GM23338 (cell line): ENCODE measurements around the gene VANGL1. TPM values are rescaled to one million over a fixed set of nuclear protein-coding genes. Genes with fewer than 3 reads are reported as not detected.

Experiments used
- ATAC-seq: fragments of 200-7000 bp; cut with Tn5 transposase; 3 replicates; pipeline ENCODE4 v1.9.1; 2020
- DNase-seq: peaks from one replicate; pipeline ENCODE4 v3.0.0-alpha.2; 2015; ENCODE audit warnings: low spot score
- H2AFZ ChIP-seq: fragments of 200-600 bp; sonication (generic); 2 replicates; pipeline ENCODE4 v1.8.0; 2016; ENCODE audit warnings: antibody characterized with exemption, mild to moderate bottlenecking, moderate library complexity
- H3F3A ChIP-seq: fragments of 200-600 bp; sonication (generic); replicated peaks from 2 replicates; pipeline ENCODE4 v1.8.0; 2017; ENCODE audit warnings: antibody characterized with exemption, mixed run types, low read depth
- H3K27ac ChIP-seq: fragments of 200-600 bp; sonication (generic); 2 replicates; pipeline ENCODE4 v1.6.1; 2016; ENCODE audit warnings: low read depth
- H3K27me3 ChIP-seq: fragments of 200-600 bp; sonication (generic); 2 replicates; pipeline ENCODE4 v1.8.0; 2016; ENCODE audit warnings: mild to moderate bottlenecking, mixed run types, moderate library complexity; ENCODE audit not compliant: insufficient read depth
- H3K36me3 ChIP-seq: fragments of 200-600 bp; sonication (generic); 2 replicates; pipeline ENCODE4 v1.8.0; 2016; ENCODE audit warnings: mild to moderate bottlenecking; ENCODE audit not compliant: insufficient read depth
- H3K4me1 ChIP-seq: fragments of 200-600 bp; sonication (generic); 2 replicates; pipeline ENCODE4 v1.8.0; 2016; ENCODE audit warnings: mild to moderate bottlenecking, moderate library complexity; ENCODE audit not compliant: insufficient read depth
- H3K4me2 ChIP-seq: fragments of 200-600 bp; sonication (generic); 2 replicates; pipeline ENCODE4 v1.7.1; 2017; ENCODE audit warnings: mixed run types
- H3K4me3 ChIP-seq: fragments of 200-600 bp; sonication (generic); 2 replicates; pipeline ENCODE4 v1.6.1; 2016; ENCODE audit warnings: mixed run types
- H3K79me2 ChIP-seq: fragments of 200-600 bp; sonication (generic); replicated peaks from 2 replicates; pipeline ENCODE4 v1.8.0; 2017; ENCODE audit warnings: mild to moderate bottlenecking; ENCODE audit not compliant: insufficient read depth
- H3K9me2 ChIP-seq: fragments of 200-600 bp; sonication (generic); 2 replicates; pipeline ENCODE4 v1.8.0; 2017; ENCODE audit not compliant: insufficient read depth
- H4K20me1 ChIP-seq: fragments of 200-600 bp; sonication (generic); replicated peaks from 2 replicates; pipeline ENCODE4 v1.8.0; 2017; ENCODE audit warnings: mild to moderate bottlenecking; ENCODE audit not compliant: insufficient read depth
- H3K27ac Mint-ChIP-seq: 2 replicates; pipeline ENCODE4 v1.8.0; 2020; ENCODE audit warnings: inconsistent platforms, mild to moderate bottlenecking, moderate library complexity, mixed read lengths
- H3K27me3 Mint-ChIP-seq: 3 replicates; pipeline ENCODE4 v1.8.0; 2022; ENCODE audit warnings: low read depth, mild to moderate bottlenecking, moderate library complexity, mixed read lengths, inconsistent platforms; ENCODE audit not compliant: insufficient read depth, poor library complexity
- H3K36me3 Mint-ChIP-seq: 3 replicates; pipeline ENCODE4 v1.8.0; 2021; ENCODE audit warnings: low read depth, mild to moderate bottlenecking, inconsistent platforms, moderate library complexity, mixed read lengths
- H3K4me1 Mint-ChIP-seq: 3 replicates; pipeline ENCODE4 v1.8.0; 2020; ENCODE audit warnings: mild to moderate bottlenecking, inconsistent platforms, mixed read lengths
- H3K4me3 Mint-ChIP-seq: 3 replicates; pipeline ENCODE4 v1.8.0; 2021; ENCODE audit warnings: moderate library complexity, mild to moderate bottlenecking, inconsistent platforms, mixed read lengths
- H3K9me3 Mint-ChIP-seq: 3 replicates; pipeline ENCODE4 v1.8.0; 2020; ENCODE audit warnings: moderate library complexity, mild to moderate bottlenecking, inconsistent platforms, mixed read lengths
- CREB1 ChIP-seq: fragments of 250-450 bp; sonication (Bioruptor Pico); IDR thresholded peaks from 2 replicates; pipeline ENCODE4 v1.5.0; 2020; ENCODE audit warnings: low read depth, mild to moderate bottlenecking, moderate library complexity
- CTCF ChIP-seq, 2 experiments: fragments of 200-600 bp in 1 of 2; sonication (generic) in 1 of 2; conservative IDR thresholded peaks; 2 replicates each; pipeline versions ENCODE4 v1.5.1 to v1.6.1; 2016 to 2017; ENCODE audit warnings: antibody characterized with exemption in 2 of 2, low read depth in 2 of 2, mild to moderate bottlenecking in 2 of 2, moderate library complexity in 1 of 2
- EZH2phosphoT487 ChIP-seq: fragments of 200-600 bp; sonication (generic); IDR thresholded peaks from one replicate; pipeline ENCODE4 v1.8.1; 2018; ENCODE audit warnings: antibody characterized with exemption; ENCODE audit not compliant: unreplicated experiment
- JUNB ChIP-seq: IDR thresholded peaks from one replicate; pipeline ENCODE4 v1.6.1; 2016; ENCODE audit warnings: antibody characterized with exemption; ENCODE audit not compliant: unreplicated experiment
- NANOG ChIP-seq: IDR thresholded peaks from 2 replicates; pipeline ENCODE4 v1.6.1; 2016; ENCODE audit warnings: antibody characterized with exemption, borderline replicate concordance
- POLR2AphosphoS5 ChIP-seq: IDR thresholded peaks from 2 replicates; pipeline ENCODE4 v1.6.1; 2016; ENCODE audit warnings: antibody characterized with exemption, low read depth
- STAT1 ChIP-seq: IDR thresholded peaks from one replicate; pipeline ENCODE4 v1.6.1; 2016; ENCODE audit warnings: antibody characterized with exemption; ENCODE audit not compliant: unreplicated experiment
- ZNF114 ChIP-seq: fragments of 250-450 bp; sonication (Bioruptor Pico); IDR thresholded peaks from 2 replicates; pipeline ENCODE4 v1.5.0; 2020; ENCODE audit warnings: mild to moderate bottlenecking, moderate library complexity
- ZNF331 ChIP-seq: fragments of 250-450 bp; sonication (Bioruptor Pico); IDR thresholded peaks from 2 replicates; pipeline ENCODE4 v1.5.0; 2020; ENCODE audit warnings: low read depth, mild to moderate bottlenecking, moderate library complexity
- polyA plus RNA-seq: library from polyadenylated mRNA; unstranded; fragments of >200 nt; fragmentation: Nextera tagmentation; extraction: Ambion mirVana; gene quantifications from 2 replicates; pipeline ENCODE4 v1.2.1, GENCODE V29; 2016
- total RNA-seq: library from RNA; depleted of rRNA; stranded (reverse); fragments of >200 nt; shearing (Covaris generic); gene quantifications from 2 replicates; pipeline ENCODE4 v1.2.3, GENCODE V29; 2014
- TF ChIP-seq, protein P1 (sequence below): fragments of 250-450 bp; sonication (Bioruptor Pico); IDR thresholded peaks from 2 replicates; pipeline ENCODE4 v1.5.0; 2020; ENCODE audit warnings: mild to moderate bottlenecking, moderate library complexity
- TF ChIP-seq, protein P2 (sequence below): IDR thresholded peaks from 2 replicates; pipeline ENCODE4 v1.6.1; 2016; ENCODE audit warnings: antibody characterized with exemption

VANGL1 gene
- total and polyA plus RNA-seq, 2 experiments from 2014 or later = 4.4 to 14.4 TPM

GRCh38 chr1:115650961-115651360 is 9.2 kb downstream of the VANGL1 start (continued):
- no peak for TF ChIP-seq ZNF331
- TF ChIP-seq, protein P1, sequence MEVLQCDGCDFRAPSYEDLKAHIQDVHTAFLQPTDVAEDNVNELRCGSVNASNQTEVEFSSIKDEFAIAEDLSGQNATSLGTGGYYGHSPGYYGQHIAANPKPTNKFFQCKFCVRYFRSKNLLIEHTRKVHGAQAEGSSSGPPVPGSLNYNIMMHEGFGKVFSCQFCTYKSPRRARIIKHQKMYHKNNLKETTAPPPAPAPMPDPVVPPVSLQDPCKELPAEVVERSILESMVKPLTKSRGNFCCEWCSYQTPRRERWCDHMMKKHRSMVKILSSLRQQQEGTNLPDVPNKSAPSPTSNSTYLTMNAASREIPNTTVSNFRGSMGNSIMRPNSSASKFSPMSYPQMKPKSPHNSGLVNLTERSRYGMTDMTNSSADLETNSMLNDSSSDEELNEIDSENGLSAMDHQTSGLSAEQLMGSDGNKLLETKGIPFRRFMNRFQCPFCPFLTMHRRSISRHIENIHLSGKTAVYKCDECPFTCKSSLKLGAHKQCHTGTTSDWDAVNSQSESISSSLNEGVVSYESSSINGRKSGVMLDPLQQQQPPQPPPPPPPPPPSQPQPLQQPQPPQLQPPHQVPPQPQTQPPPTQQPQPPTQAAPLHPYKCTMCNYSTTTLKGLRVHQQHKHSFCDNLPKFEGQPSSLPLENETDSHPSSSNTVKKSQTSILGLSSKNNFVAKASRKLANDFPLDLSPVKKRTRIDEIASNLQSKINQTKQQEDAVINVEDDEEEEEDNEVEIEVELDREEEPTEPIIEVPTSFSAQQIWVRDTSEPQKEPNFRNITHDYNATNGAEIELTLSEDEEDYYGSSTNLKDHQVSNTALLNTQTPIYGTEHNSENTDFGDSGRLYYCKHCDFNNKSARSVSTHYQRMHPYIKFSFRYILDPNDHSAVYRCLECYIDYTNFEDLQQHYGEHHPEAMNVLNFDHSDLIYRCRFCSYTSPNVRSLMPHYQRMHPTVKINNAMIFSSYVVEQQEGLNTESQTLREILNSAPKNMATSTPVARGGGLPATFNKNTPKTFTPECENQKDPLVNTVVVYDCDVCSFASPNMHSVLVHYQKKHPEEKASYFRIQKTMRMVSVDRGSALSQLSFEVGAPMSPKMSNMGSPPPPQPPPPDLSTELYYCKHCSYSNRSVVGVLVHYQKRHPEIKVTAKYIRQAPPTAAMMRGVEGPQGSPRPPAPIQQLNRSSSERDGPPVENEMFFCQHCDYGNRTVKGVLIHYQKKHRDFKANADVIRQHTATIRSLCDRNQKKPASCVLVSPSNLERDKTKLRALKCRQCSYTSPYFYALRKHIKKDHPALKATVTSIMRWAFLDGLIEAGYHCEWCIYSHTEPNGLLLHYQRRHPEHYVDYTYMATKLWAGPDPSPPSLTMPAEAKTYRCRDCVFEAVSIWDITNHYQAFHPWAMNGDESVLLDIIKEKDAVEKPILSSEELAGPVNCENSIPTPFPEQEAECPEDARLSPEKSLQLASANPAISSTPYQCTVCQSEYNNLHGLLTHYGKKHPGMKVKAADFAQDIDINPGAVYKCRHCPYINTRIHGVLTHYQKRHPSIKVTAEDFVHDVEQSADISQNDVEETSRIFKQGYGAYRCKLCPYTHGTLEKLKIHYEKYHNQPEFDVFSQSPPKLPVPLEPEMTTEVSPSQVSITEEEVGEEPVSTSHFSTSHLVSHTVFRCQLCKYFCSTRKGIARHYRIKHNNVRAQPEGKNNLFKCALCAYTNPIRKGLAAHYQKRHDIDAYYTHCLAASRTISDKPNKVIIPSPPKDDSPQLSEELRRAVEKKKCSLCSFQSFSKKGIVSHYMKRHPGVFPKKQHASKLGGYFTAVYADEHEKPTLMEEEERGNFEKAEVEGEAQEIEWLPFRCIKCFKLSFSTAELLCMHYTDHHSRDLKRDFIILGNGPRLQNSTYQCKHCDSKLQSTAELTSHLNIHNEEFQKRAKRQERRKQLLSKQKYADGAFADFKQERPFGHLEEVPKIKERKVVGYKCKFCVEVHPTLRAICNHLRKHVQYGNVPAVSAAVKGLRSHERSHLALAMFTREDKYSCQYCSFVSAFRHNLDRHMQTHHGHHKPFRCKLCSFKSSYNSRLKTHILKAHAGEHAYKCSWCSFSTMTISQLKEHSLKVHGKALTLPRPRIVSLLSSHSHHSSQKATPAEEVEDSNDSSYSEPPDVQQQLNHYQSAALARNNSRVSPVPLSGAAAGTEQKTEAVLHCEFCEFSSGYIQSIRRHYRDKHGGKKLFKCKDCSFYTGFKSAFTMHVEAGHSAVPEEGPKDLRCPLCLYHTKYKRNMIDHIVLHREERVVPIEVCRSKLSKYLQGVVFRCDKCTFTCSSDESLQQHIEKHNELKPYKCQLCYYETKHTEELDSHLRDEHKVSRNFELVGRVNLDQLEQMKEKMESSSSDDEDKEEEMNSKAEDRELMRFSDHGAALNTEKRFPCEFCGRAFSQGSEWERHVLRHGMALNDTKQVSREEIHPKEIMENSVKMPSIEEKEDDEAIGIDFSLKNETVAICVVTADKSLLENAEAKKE (CRISPR knock-in tag) = no peak
- no peak for TF ChIP-seq ZNF114 (CRISPR knock-in tag)
- TF ChIP-seq STAT1 = no peak

- Mint-ChIP-seq H3K4me3 (no peak overlapping the region), H3K9me3 (no peaks in the 10 kb centered on the region), H3K4me1 (peaks cover 26% of the 10 kb centered on the region), H3K36me3 (peaks cover 16% of the 10 kb centered on the region), H3K27me3 (peaks cover 2% of the 10 kb centered on the region), H3K27ac (no peak overlapping the region)
- no peak overlapping the region for H3K27ac ChIP-seq
- H3K4me2 ChIP-seq = no peak overlapping the region
- H2AFZ ChIP-seq = no peak overlapping the region
- peaks cover 68% of the 10 kb centered on the region for H3K79me2 ChIP-seq
- no peaks in the 10 kb centered on the region for H3K27me3 ChIP-seq
- ATAC-seq = no peak
- no peak for DNase-seq
- peaks cover 5% of the 10 kb centered on the region; the same call in 1 of the 2 replicates for H3K9me2 ChIP-seq
- no peak overlapping the region for H3K4me3 ChIP-seq
- no peaks in the 10 kb centered on the region; the same call in 1 of the 2 replicates for H4K20me1 ChIP-seq
- no peaks in the 10 kb centered on the region for H3F3A ChIP-seq
- no peaks in the 10 kb centered on the region for H3K36me3 ChIP-seq
- peaks cover 67% of the 10 kb centered on the region for H3K4me1 ChIP-seq
- TF ChIP-seq EZH2phosphoT487 = no peak
- no peak for TF ChIP-seq ZNF114 (CRISPR knock-in tag)
- TF ChIP-seq, protein P2, sequence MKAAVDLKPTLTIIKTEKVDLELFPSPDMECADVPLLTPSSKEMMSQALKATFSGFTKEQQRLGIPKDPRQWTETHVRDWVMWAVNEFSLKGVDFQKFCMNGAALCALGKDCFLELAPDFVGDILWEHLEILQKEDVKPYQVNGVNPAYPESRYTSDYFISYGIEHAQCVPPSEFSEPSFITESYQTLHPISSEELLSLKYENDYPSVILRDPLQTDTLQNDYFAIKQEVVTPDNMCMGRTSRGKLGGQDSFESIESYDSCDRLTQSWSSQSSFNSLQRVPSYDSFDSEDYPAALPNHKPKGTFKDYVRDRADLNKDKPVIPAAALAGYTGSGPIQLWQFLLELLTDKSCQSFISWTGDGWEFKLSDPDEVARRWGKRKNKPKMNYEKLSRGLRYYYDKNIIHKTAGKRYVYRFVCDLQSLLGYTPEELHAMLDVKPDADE = no peak
- TF ChIP-seq CREB1 = no peak
- no peak for TF ChIP-seq ZNF331
- TF ChIP-seq NANOG = no peak
- no peak for TF ChIP-seq POLR2AphosphoS5
- TF ChIP-seq STAT1 = no peak
- TF ChIP-seq CTCF (conservative IDR thresholded peaks at IDR 0.05; ENCODE audit: low read depth in 2 of 2) = no peak
- no peak for TF ChIP-seq JUNB
Measured at GRCh38 chr1:115651391-115651790, 9.6 kb downstream of the VANGL1 start.
